SU-DHL-6 (cell line): ENCODE data around the gene LCE5A.
A peak's percentile ranks its signal among the peaks of the same experiment; 100 is the strongest.

Experiments
- H2AFZ ChIP-seq: fragments of 200-600 bp; sonication (generic); 2 replicates; pipeline ENCODE4 v1.6.1; 2014; ENCODE audit warnings: low read depth, mild to moderate bottlenecking, moderate library complexity, mixed read lengths, antibody characterized with exemption, low read length; ENCODE audit not compliant: severe bottlenecking
- H3F3A ChIP-seq: fragments of 200-600 bp; shearing (Covaris generic); 2 replicates; pipeline ENCODE4 v1.6.0; 2016; ENCODE audit warnings: antibody characterized with exemption, mild to moderate bottlenecking; ENCODE audit not compliant: insufficient read depth
- H3K27ac ChIP-seq: fragments of 200-600 bp; sonication (generic); 2 replicates; pipeline ENCODE4 v1.5.1; 2016; ENCODE audit warnings: low read depth, mild to moderate bottlenecking, low read length, moderate library complexity, mixed read lengths
- H3K27me3 ChIP-seq: fragments of 200-600 bp; sonication (generic), shearing (Covaris generic); 2 replicates; pipeline ENCODE4 v1.6.0; 2014; ENCODE audit warnings: mild to moderate bottlenecking, low read length
- H3K36me3 ChIP-seq: fragments of 200-600 bp; sonication (generic); 2 replicates; pipeline ENCODE4 v1.6.1; 2014; ENCODE audit warnings: mild to moderate bottlenecking, low read length, mixed read lengths
- H3K4me2 ChIP-seq: fragments of 300-600, 200-600 bp; shearing (Covaris generic), sonication (generic); 2 replicates; pipeline ENCODE4 v1.6.0; 2014; ENCODE audit warnings: low read length, low read depth, mild to moderate bottlenecking; ENCODE audit not compliant: poor library complexity, severe bottlenecking
- H3K4me3 ChIP-seq: fragments of 200-600 bp; sonication (generic); 2 replicates; pipeline ENCODE4 v1.5.1; 2014; ENCODE audit warnings: antibody characterized with exemption, low read length, mild to moderate bottlenecking, mixed read lengths; ENCODE audit not compliant: insufficient read depth, poor library complexity, severe bottlenecking
- H3K79me2 ChIP-seq: fragments of 200-600 bp; sonication (generic); 2 replicates; pipeline ENCODE4 v1.6.1; 2014; ENCODE audit warnings: mild to moderate bottlenecking, low read length, moderate library complexity; ENCODE audit not compliant: insufficient read depth
- H3K9ac ChIP-seq: fragments of 200-600 bp; sonication (generic); 2 replicates; pipeline ENCODE4 v1.7.0; 2014; ENCODE audit warnings: mild to moderate bottlenecking, low read length
- H3K9me2 ChIP-seq: fragments of 200-600 bp; sonication (generic); replicated peaks from 2 replicates; pipeline ENCODE4 v1.6.1; 2014; ENCODE audit warnings: low read length; ENCODE audit not compliant: insufficient read depth
- H3K9me3 ChIP-seq: fragments of 200-600 bp; sonication (generic); 2 replicates; pipeline ENCODE4 v1.6.1; 2014; ENCODE audit warnings: low read length, mixed read lengths; ENCODE audit not compliant: insufficient read depth
- H4K20me1 ChIP-seq: fragments of 200-600 bp; sonication (generic); 2 replicates; pipeline ENCODE4 v1.6.1; 2014; ENCODE audit warnings: low read depth, mild to moderate bottlenecking, antibody characterized with exemption, low read length, moderate library complexity, mixed read lengths
- EZH2phosphoT487 ChIP-seq: fragments of 200-600 bp; sonication (generic), shearing (Covaris generic); conservative IDR thresholded peaks from 2 replicates; pipeline ENCODE4 v1.6.1; 2018; ENCODE audit warnings: mild to moderate bottlenecking, antibody characterized with exemption, low read length, moderate library complexity, mixed read lengths
- TF ChIP-seq, protein P1 (sequence below): fragments of 200-600 bp; sonication (generic); IDR thresholded peaks from one replicate; pipeline ENCODE4 v1.5.1; 2017; ENCODE audit warnings: antibody characterized with exemption, mild to moderate bottlenecking, low read length, moderate library complexity; ENCODE audit not compliant: insufficient read depth, poor library complexity, severe bottlenecking

The LCE5A gene

DNA sequence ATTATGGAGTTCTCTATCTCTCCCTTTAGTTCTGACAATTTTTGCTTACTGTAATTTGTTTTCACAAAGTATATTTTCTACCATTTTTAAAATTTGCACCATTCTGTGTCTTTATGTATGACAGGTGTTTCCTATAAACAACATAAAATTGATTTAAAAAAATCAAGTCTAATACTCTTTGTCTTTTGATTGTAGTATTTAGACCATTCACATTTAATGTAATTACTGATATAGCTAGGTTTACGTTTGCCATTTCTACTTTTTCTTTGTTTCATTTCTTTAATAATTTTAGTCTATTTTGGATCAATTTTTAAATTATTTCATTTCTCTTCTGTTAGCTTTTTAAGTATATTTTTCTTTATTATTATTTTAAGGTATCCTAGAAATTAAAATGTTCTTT is 44.4 kb upstream of the LCE5A start:
- Histone ChIP-seq H3K4me3 (no peak overlapping the region), H3K9ac (no peak overlapping the region), H3K4me2 (no peak overlapping the region), H3K9me3 (no peaks in the 10 kb centered on the region), H3K9me2 (no peaks in the 10 kb centered on the region), H2AFZ (no peak overlapping the region), H3K27ac (no peak overlapping the region), H3K79me2 (no peaks in the 10 kb centered on the region), H4K20me1 (no peaks in the 10 kb centered on the region), H3K36me3 (no peaks in the 10 kb centered on the region), H3F3A (no peaks in the 10 kb centered on the region), H3K27me3 (peaks cover 3% of the 10 kb centered on the region; the same call in 1 of the 2 replicates)
- no peak for TF ChIP-seq EZH2phosphoT487
- TF ChIP-seq, protein P1, sequence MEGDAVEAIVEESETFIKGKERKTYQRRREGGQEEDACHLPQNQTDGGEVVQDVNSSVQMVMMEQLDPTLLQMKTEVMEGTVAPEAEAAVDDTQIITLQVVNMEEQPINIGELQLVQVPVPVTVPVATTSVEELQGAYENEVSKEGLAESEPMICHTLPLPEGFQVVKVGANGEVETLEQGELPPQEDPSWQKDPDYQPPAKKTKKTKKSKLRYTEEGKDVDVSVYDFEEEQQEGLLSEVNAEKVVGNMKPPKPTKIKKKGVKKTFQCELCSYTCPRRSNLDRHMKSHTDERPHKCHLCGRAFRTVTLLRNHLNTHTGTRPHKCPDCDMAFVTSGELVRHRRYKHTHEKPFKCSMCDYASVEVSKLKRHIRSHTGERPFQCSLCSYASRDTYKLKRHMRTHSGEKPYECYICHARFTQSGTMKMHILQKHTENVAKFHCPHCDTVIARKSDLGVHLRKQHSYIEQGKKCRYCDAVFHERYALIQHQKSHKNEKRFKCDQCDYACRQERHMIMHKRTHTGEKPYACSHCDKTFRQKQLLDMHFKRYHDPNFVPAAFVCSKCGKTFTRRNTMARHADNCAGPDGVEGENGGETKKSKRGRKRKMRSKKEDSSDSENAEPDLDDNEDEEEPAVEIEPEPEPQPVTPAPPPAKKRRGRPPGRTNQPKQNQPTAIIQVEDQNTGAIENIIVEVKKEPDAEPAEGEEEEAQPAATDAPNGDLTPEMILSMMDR: no peak

DNA sequence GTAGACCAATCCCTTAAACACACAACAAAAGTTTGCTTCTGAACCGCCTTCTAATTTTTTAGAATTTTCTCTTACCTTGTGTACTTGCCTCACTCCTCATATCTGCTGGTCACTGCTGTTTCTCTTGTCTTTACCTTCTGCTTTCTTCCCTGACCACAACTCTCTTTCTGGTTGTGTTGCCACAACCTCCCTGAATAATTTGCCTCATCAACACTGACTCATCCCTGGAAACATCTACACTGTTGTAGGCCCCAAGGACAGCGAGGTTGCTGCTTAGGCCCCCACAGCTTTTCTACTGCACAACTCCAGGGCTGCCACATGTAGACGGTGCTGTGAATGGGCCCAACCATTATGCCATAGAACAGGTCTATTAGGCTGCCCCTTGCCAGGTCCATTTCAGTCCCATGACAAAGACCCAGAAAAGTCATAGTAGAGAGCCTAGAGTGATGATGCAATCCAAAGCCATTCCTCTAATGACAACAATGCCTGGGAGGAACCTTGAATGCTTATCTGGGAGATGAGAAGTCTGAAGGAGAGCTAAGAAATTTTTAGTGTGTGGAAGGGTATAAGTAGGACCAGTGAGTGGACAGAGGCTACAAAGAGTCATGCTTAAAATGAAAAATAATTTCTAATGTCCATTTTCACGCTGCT is 36.6 kb upstream of the LCE5A start:
- no peaks in the 10 kb centered on the region for H3K9me2 ChIP-seq
- H3K4me2 ChIP-seq: no peak overlapping the region
- H3K27me3 ChIP-seq: no peaks in the 10 kb centered on the region
- H3K9ac ChIP-seq: no peak overlapping the region
- peaks cover 25% of the 10 kb centered on the region; the same call in 1 of the 2 replicates for H3K9me3 ChIP-seq
- H4K20me1 ChIP-seq: no peaks in the 10 kb centered on the region
- no peaks in the 10 kb centered on the region for H3K79me2 ChIP-seq
- H3F3A ChIP-seq: no peaks in the 10 kb centered on the region
- H3K4me3 ChIP-seq: no peak overlapping the region
- TF ChIP-seq, protein P1: no peak
- TF ChIP-seq EZH2phosphoT487: no peak
- no peak overlapping the region for H3K27ac ChIP-seq
- no peak overlapping the region for H2AFZ ChIP-seq
- no peaks in the 10 kb centered on the region for H3K36me3 ChIP-seq

DNA sequence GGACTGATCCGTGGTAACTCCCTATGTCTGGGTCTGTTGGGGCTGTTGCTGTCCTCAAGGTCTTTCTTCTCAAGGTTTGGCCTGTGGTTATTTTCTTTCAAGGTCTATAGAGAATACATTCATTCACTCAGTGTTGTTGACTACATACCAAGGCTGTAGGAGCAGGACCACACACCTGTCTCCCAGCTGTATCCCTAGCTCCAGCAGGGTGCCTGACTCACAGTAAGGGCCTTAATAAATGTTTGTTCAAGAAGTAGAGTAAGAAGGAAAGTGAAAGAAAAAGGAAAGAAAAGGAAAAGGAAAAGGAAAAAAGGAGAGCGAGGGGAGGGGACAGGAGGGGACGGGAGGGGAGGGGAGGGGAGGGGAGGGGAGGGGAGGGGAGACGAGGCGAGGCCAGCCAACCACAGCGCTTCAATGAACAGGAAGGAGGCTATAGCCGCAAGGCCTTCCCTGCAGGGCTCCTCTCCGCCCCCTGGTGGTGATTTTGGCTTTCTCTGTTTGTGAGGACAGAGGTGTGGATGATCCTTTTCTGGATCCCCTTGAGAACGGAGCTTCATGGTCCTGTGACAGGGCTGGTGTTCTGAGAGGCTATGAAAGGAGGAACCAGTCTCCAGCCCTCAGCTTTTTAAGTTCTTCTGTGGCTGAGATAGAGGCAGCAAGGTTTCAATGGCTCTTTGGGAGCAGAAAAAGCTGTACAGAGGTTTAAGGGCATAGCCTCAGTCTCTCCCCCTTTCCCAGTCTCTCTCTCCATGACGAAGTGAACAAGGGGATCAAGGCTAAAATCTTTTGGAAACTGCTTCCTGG is 30.6 kb upstream of the LCE5A start:
- no peak overlapping the region for H3K27ac ChIP-seq
- no peaks in the 10 kb centered on the region for H4K20me1 ChIP-seq
- H2AFZ ChIP-seq: no peak overlapping the region
- no peak overlapping the region for H3K4me3 ChIP-seq
- H3K4me2 ChIP-seq: no peak overlapping the region
- H3K79me2 ChIP-seq: no peaks in the 10 kb centered on the region
- no peaks in the 10 kb centered on the region for H3F3A ChIP-seq
- peaks cover 23% of the 10 kb centered on the region; the same call in 1 of the 2 replicates for H3K9me3 ChIP-seq
- no peak overlapping the region for H3K9ac ChIP-seq
- H3K36me3 ChIP-seq: no peaks in the 10 kb centered on the region
- H3K27me3 ChIP-seq: no peaks in the 10 kb centered on the region
- TF ChIP-seq EZH2phosphoT487: no peak
- TF ChIP-seq, protein P1: peak; percentile 32
- H3K9me2 ChIP-seq: no peaks in the 10 kb centered on the region
